ENCODE measurements around the gene WWOX. TPM values are rescaled to one million over a fixed set of nuclear protein-coding genes. Genes with fewer than 3 reads are reported as not detected.

The WWOX gene
- polyA plus RNA-seq, 6 donors from 2014 or later: 9.1 to 17.0 (median 12.5) TPM

GRCh38 chr16:78962457-78962929, 863.0 kb downstream of the WWOX start:
- Mint-ChIP-seq H3K4me1 (peaks cover 39 to 46% (median 41%) of the 10 kb centered on the region in 3 donors), H3K27me3 (peaks cover 3 to 29% (median 16%) of the 10 kb centered on the region in 3 donors), H3K9me3 (peaks cover 2 to 12% (median 7%) of the 10 kb centered on the region in 7 donors), H3K36me3 (peaks cover 5 to 8% of the 10 kb centered on the region in 2 donors), H3K4me3 (peak overlapping the region in 6 of 8 donors; percentile 13 to 71 (median 66)), H3K27ac (peak overlapping the region in 4 of 6 donors; percentile 23 to 67 (median 48))
- ATAC-seq (ENCODE audit: low read depth in 2 of 2): peak; percentile 81
- peak; percentile 61 for DNase-seq

DNA sequence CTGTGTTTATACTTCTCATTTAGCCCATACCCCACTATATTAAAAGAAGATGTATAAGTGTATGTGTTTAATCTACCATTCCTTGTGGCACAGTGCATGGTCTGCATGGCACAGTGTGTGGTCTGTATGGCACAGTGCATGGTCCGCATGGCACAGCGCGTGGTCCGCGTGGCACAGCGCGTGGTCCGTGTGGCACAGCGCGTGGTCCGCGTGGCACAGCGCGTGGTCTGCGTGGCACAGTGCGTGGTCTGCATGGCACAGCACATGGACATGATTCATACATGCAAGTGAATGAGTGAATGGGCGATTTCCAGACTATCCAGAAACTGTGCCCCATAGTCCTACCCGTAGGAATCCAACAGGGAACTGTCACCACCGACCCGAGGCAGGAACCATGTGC, 868.5 kb downstream of the WWOX start:
- ATAC-seq (ENCODE audit: low read depth in 2 of 2) (no peak), DNase-seq (no peak)
- Mint-ChIP-seq H3K4me3 (peak overlapping the region in 1 of 8 donors; percentile 22), H3K4me1 (peaks cover 17 to 21% (median 20%) of the 10 kb centered on the region in 3 donors), H3K36me3 (peaks cover 0 to 26% of the 10 kb centered on the region in 2 donors), H3K27me3 (peaks cover 25 to 49% (median 37%) of the 10 kb centered on the region in 3 donors), H3K9me3 (peaks cover 2 to 12% (median 10%) of the 10 kb centered on the region in 7 donors), H3K27ac (peak overlapping the region in 1 of 6 donors; percentile 42)

DNA sequence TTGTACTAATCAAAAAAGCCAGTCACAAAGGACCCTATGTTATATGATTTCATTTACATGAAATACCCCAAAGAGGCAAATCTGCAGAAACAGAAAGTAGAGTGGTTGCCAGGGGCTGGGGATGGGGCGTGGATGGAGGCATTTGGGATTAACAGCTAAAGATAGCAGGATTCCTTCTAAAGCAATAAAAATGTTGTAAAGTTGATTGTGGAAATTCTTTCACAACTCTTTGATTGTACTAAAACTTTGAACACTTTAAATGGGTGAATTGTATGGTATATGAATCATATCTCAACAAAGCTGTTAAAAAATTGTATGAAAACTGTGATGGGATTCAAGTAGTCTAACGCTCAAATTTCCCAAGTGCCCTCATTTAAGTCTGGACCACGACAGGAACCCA, 870.3 kb downstream of the WWOX start:
- Mint-ChIP-seq H3K27me3 (peaks cover 25 to 43% (median 37%) of the 10 kb centered on the region in 3 donors), H3K4me1 (peaks cover 10 to 16% (median 15%) of the 10 kb centered on the region in 3 donors), H3K27ac (no peak overlapping the region), H3K4me3 (no peak overlapping the region), H3K9me3 (peaks cover 0 to 5% (median 4%) of the 10 kb centered on the region in 7 donors), H3K36me3 (peaks cover 0 to 19% of the 10 kb centered on the region in 2 donors)
- ATAC-seq (ENCODE audit: low read depth in 2 of 2) (no peak), DNase-seq (no peak)

DNA sequence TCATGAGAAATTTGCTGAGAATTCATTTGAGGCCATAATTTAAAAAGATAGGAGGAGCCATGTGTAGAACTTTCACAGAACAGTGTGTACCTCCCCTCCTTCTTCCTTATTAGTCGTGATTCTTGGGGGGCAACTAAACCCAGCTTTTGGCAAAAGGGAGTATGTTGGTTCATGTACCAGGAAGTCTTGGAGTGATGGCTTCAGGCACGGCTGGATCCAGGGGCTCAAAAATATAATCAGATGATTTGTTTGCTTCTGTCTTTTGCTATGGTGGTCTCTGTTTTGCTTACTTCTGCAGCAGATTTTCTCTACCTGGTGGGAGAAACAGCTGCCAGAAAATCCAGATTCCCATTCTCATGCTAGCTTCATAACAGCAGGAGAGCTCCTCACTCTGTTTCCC, 871.2 kb downstream of the WWOX start:
- Mint-ChIP-seq H3K4me3 (no peak overlapping the region), H3K36me3 (peaks cover 0 to 19% of the 10 kb centered on the region in 2 donors), H3K9me3 (peaks cover 0 to 5% (median 0%) of the 10 kb centered on the region in 7 donors), H3K27ac (no peak overlapping the region), H3K27me3 (peaks cover 25 to 40% (median 35%) of the 10 kb centered on the region in 3 donors), H3K4me1 (peaks cover 10 to 16% (median 13%) of the 10 kb centered on the region in 3 donors)
- no peak for ATAC-seq (ENCODE audit: low read depth in 2 of 2)
- no peak for DNase-seq

DNA sequence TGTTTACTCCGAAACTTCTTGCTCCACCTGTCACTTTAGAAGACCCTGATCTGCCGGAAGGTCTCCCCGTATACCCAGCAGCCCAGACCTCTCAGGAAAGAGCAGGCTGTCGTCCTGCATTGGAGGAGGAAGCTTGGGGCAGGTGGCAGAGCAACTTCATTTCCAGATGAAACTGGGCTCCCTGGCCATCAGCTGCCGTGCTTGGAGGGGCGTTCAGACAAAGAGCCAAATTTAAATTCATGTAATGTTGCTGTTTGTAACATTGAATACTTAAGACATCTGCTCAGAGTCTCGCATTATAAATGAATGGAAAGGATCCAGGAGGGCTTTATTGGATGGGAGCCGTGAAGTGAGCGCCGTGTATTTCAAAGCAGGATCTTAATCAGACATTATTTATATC, 872.6 kb downstream of the WWOX start:
- H3K27me3 Mint-ChIP-seq: peaks cover 25 to 32% (median 28%) of the 10 kb centered on the region in 3 donors
- peaks cover 0 to 19% of the 10 kb centered on the region in 2 donors for H3K36me3 Mint-ChIP-seq
- DNase-seq: no peak
- ATAC-seq (ENCODE audit: low read depth in 2 of 2): no peak
- peaks cover 0 to 5% (median 0%) of the 10 kb centered on the region in 7 donors for H3K9me3 Mint-ChIP-seq
- peaks cover 5 to 12% (median 11%) of the 10 kb centered on the region in 3 donors for H3K4me1 Mint-ChIP-seq
- H3K4me3 Mint-ChIP-seq: no peak overlapping the region
- H3K27ac Mint-ChIP-seq: peak overlapping the region in 1 of 6 donors; percentile 41

DNA sequence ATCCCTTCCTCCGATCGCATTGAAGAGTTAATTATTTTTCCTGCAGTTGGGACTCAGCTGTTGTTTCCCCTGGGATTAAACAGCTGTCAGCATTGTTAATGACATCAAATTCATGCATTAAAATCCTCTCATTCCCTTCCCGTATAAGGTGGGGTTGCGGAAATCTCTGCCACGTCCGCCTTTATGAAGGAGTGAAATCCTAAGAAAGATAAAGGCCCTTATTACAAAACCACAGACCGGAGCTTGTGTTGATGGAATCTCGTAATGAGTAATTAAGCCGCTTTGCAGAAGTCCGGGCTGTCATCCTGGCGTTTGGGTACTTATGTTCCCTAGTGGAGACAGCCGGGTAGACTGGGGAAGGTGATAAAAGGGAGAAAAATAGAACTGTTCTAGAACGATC, 873.5 kb downstream of the WWOX start:
- peaks cover 17 to 28% (median 21%) of the 10 kb centered on the region in 3 donors for H3K27me3 Mint-ChIP-seq
- DNase-seq (no peak), ATAC-seq (ENCODE audit: low read depth in 2 of 2) (no peak)
- peaks cover 5 to 11% (median 9%) of the 10 kb centered on the region in 3 donors for H3K4me1 Mint-ChIP-seq
- H3K9me3 Mint-ChIP-seq: peaks cover 0 to 3% (median 0%) of the 10 kb centered on the region in 7 donors
- H3K4me3 Mint-ChIP-seq: no peak overlapping the region
- peaks cover 0 to 19% of the 10 kb centered on the region in 2 donors for H3K36me3 Mint-ChIP-seq
- H3K27ac Mint-ChIP-seq: no peak overlapping the region

DNA sequence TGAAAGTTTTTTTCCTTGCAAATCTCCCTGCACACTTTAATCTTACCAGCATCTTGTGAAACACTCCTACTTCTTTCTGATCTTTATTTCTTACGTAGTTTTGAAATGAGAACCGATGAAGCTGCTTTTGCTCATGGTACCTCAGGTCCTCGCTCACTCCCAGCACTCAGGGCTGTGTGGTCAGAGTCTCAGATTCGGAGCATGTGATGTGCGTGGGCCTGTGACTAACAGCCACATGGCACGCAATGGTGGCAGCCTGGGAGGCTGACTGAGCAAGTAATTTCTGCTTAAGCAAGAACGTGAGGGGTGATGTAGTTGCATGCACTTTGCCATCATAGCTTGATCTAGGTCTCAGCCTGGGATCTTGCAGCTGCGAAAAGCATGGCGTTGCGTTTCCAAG, 876.8 kb downstream of the WWOX start:
- H3K4me1 Mint-ChIP-seq: peaks cover 0 to 4% (median 0%) of the 10 kb centered on the region in 3 donors
- peaks cover 4 to 12% (median 9%) of the 10 kb centered on the region in 3 donors for H3K27me3 Mint-ChIP-seq
- peaks cover 8 to 11% of the 10 kb centered on the region in 2 donors for H3K36me3 Mint-ChIP-seq
- H3K9me3 Mint-ChIP-seq: peaks cover 0 to 3% (median 0%) of the 10 kb centered on the region in 7 donors
- ATAC-seq (ENCODE audit: low read depth in 2 of 2) (no peak), DNase-seq (no peak)
- H3K4me3 Mint-ChIP-seq: no peak overlapping the region
- no peak overlapping the region for H3K27ac Mint-ChIP-seq

DNA sequence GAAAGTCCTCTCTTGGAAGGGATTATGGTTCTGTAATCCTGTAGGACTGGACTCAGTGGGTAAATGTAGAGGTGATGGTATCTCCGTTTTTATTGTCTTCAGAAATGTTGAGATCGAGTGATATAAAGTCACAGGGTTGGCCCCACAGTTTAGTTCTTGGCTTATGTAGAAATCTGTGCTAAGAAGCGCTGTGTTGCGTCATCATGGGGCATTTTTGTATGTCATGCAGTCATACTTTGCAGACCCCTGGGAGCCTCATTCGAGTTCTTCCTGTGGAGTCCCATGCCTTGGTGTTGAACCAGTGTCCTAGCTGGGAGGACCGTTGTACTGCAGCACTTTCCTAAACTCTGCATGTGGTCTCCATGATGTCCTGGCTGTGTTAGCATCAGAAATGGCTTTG, 881.4 kb downstream of the WWOX start:
- peaks cover 15 to 16% of the 10 kb centered on the region in 2 donors for H3K36me3 Mint-ChIP-seq
- no peak overlapping the region for H3K4me3 Mint-ChIP-seq
- DNase-seq (no peak), ATAC-seq (ENCODE audit: low read depth in 2 of 2) (no peak)
- H3K27ac Mint-ChIP-seq: no peak overlapping the region
- peaks cover 0 to 9% (median 5%) of the 10 kb centered on the region in 7 donors for H3K9me3 Mint-ChIP-seq
- H3K4me1 Mint-ChIP-seq: no peaks in the 10 kb centered on the region
- peaks cover 0 to 19% (median 4%) of the 10 kb centered on the region in 3 donors for H3K27me3 Mint-ChIP-seq

DNA sequence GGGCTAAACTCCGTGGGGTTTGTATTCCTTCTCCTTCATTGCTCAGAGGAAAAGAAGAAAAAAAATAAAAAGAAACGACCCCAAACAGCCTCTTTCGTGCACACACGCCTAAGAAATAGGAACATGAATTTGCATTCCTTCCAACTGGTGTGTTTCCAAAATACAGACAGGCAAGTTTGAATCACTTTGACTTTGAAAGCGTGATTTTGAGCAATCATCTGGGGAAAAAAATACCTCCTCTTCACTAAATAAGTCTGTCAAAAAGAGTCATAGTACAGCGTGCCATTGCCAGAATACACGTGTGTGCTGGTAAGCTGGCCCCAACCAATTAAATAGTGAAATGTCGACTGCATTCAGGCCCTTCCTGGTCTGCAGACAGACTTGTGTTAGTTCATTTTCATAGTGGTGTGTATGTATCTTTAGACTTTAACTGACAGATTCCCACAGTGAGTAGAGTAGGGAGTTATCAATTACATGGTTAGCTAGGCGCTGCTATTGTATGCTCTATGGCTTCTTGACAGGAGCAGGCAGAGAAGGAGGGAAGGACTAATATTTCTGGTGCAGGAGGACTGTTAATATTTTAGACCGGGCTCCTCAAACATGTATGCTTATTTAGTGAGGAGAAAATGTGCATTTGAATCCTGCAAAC, 882.8 kb downstream of the WWOX start:
- no peaks in the 10 kb centered on the region for H3K4me1 Mint-ChIP-seq
- peaks cover 0 to 21% (median 4%) of the 10 kb centered on the region in 3 donors for H3K27me3 Mint-ChIP-seq
- no peak overlapping the region for H3K4me3 Mint-ChIP-seq
- DNase-seq: no peak
- peaks cover 15 to 16% of the 10 kb centered on the region in 2 donors for H3K36me3 Mint-ChIP-seq
- H3K9me3 Mint-ChIP-seq: peaks cover 0 to 9% (median 5%) of the 10 kb centered on the region in 7 donors
- peak overlapping the region in 1 of 6 donors; percentile 37 for H3K27ac Mint-ChIP-seq
- ATAC-seq (ENCODE audit: low read depth in 2 of 2): no peak

DNA sequence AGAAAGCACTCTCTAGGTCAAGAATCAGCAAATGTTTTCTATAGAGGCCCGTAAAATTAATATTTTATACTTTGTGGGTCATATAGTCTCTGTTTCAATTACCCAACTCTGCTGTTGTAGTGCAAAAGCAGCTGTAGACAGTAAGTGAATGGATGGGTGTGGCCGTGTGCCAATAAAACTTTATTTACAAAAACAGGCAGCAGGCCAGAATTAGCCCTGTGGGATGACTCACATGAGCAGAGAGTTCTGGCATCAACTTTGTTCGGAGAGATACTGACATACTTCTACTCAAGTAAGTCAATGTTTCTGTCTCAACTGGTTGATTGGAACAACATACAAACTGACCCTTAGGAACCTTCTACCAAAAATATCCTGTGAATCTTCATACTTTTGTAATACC, 884.9 kb downstream of the WWOX start:
- H3K9me3 Mint-ChIP-seq: peaks cover 0 to 9% (median 5%) of the 10 kb centered on the region in 7 donors
- H3K27me3 Mint-ChIP-seq: peaks cover 0 to 14% (median 4%) of the 10 kb centered on the region in 3 donors
- no peak for ATAC-seq (ENCODE audit: low read depth in 2 of 2)
- no peak for DNase-seq
- peaks cover 10 to 15% of the 10 kb centered on the region in 2 donors for H3K36me3 Mint-ChIP-seq
- no peak overlapping the region for H3K27ac Mint-ChIP-seq
- H3K4me3 Mint-ChIP-seq: peak overlapping the region in 1 of 8 donors; percentile 45
- peaks cover under 1 to 4% (median 3%) of the 10 kb centered on the region in 3 donors for H3K4me1 Mint-ChIP-seq

DNA sequence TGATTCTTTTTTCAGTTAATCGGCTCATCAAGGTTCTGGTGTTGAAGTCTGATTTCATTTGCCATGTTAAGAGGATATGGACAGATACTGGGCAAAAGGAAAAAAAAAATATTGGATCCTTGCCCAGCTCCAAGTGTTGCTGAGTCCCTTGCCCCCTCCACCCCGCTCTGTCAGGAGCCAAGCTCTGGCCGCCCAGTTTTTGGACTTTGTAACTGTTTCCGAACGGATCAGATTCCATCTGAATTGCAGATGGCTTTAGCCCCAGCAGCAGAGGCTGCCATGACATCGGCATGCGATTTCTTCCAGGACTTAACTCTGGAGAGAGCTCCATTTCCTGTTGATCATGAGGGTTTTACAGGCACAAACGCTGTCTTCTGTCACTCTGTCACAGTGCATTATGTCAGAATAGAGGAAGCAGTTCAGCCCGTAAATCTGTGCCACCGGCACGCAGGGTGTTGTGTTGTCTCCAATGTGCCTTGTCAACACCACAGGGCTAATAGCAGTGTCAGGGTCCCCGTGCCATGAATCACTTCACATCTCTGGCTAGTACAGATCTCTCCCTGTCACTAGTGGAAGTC, 885.5 kb downstream of the WWOX start:
- peaks cover 0 to 9% (median 5%) of the 10 kb centered on the region in 7 donors for H3K9me3 Mint-ChIP-seq

GRCh38 chr16:78985716-78986605, 886.5 kb downstream of the WWOX start:
- peaks cover 14 to 20% (median 18%) of the 10 kb centered on the region in 3 donors for H3K4me1 Mint-ChIP-seq
- H3K27me3 Mint-ChIP-seq: peaks cover 0 to 14% (median 0%) of the 10 kb centered on the region in 3 donors
- H3K9me3 Mint-ChIP-seq: peaks cover 0 to 9% (median 5%) of the 10 kb centered on the region in 7 donors
- no peak overlapping the region for H3K27ac Mint-ChIP-seq
- ATAC-seq (ENCODE audit: low read depth in 2 of 2) (no peak), DNase-seq (no peak)
- no peak overlapping the region for H3K4me3 Mint-ChIP-seq
- peaks cover 8 to 15% of the 10 kb centered on the region in 2 donors for H3K36me3 Mint-ChIP-seq

More for the DNA sequence above, 885.5 kb downstream of the WWOX start:
- Mint-ChIP-seq H3K4me1 (peaks cover 6 to 10% (median 9%) of the 10 kb centered on the region in 3 donors), H3K36me3 (peaks cover 8 to 15% of the 10 kb centered on the region in 2 donors), H3K27me3 (peaks cover 0 to 14% (median 4%) of the 10 kb centered on the region in 3 donors), H3K4me3 (no peak overlapping the region), H3K27ac (no peak overlapping the region)
- ATAC-seq (ENCODE audit: low read depth in 2 of 2): no peak
- no peak for DNase-seq

All from naive B cell (primary cell).